Measurements from ENCODE around the gene ZNF234.

The ZNF234 gene

DNA sequence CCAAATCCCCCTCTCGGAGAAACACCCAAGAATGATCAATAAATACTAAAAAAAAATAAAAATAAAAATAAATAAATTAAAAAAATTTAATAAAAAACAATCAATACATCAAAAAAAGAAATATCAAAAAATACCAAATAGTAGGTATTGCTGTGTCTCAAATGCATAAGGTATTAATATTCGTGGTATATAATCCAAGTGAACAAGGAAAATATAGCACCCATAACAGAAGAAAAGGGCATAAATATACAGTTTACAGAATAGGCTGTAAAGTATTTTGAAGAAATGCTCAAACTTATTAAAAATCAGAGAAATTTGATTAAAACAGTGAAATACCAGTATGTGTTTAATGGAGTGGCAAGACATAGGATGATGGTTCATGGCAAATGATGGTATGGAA lies 63.4 kb downstream of the ZNF234 start:
- Mint-ChIP-seq H3K4me3 (no peak overlapping the region), H3K9me3 (peaks cover 45% of the 10 kb centered on the region), H3K4me1 (ENCODE audit: low read depth) (peaks cover 10% of the 10 kb centered on the region), H3K27ac (no peak overlapping the region), H3K36me3 (ENCODE audit: low read depth) (peaks cover 6% of the 10 kb centered on the region), H3K27me3 (ENCODE audit: low read depth) (no peaks in the 10 kb centered on the region)
- no peak for DNase-seq (ENCODE audit: low spot score)

DNA sequence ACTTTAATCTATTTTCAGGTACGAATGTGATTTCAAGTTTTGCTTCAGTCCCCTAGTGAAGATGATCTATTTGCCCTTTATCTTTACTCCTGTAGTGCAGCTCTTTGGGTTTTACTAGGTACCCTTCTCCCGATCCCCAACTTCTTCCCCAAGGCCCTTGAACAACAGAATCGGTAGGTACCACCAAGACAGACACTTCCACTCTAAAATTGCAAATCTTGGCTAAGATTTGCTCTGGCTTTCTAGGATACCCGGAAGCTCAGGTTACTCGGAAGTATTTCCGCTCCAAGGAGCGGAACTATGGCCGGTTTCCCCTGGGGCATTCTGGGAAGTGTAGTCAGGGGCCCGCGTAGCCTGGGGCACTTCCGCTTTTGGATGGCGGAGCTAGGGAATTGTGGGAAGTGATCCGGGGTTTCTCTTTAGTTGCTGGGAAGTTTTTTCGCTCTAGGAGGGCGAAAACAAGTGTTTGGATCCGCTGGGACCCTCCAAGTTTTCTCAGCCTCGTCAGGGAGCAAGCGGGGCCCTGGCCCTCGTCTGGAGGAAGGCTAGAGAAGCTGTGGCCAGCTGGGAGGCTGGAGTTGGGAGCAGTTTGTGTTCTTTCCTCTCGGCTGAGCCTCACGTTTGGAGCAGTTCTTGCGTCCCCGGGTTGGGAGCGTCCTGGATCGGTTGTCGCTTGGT lies 65.9 kb downstream of the ZNF234 start:
- Mint-ChIP-seq H3K4me3 (peak overlapping the region; percentile 89), H3K9me3 (peaks cover 53% of the 10 kb centered on the region), H3K36me3 (ENCODE audit: low read depth) (peaks cover 6% of the 10 kb centered on the region), H3K27me3 (ENCODE audit: low read depth) (no peaks in the 10 kb centered on the region), H3K4me1 (ENCODE audit: low read depth) (peaks cover 10% of the 10 kb centered on the region), H3K27ac (peak overlapping the region; percentile 86)
- peak; percentile 79 for DNase-seq (ENCODE audit: low spot score)
